ENCODE data around the gene C19orf44.

C19orf44 gene

GRCh38 chr19:16529466-16530144 is 33.4 kb downstream of the C19orf44 start:
- no peak overlapping the region for H2AFZ ChIP-seq (ENCODE audit: low read depth)
- peaks cover 12% of the 10 kb centered on the region; the same call in 1 of the 2 replicates for H3K36me3 ChIP-seq (ENCODE audit: insufficient read depth)
- no peak overlapping the region for H3K4me3 ChIP-seq (IDR thresholded peaks at IDR 0.05; ENCODE audit: insufficient read depth, low read depth, low read length)
- no peaks in the 10 kb centered on the region for H4K20me1 ChIP-seq (ENCODE audit: insufficient read depth)
- no peaks in the 10 kb centered on the region for H3K79me2 ChIP-seq (ENCODE audit: insufficient read depth, low read depth)
- no peak overlapping the region for H3K9ac ChIP-seq
- no peak overlapping the region for H3K4me2 ChIP-seq
- no peak for TF ChIP-seq CTCF (conservative IDR thresholded peaks at IDR 0.05; ENCODE audit: low read depth, low read length)
- no peaks in the 10 kb centered on the region for H3K27me3 ChIP-seq (ENCODE audit: insufficient read depth, low read depth)
- H3K27ac ChIP-seq, result no peak overlapping the region
- no peaks in the 10 kb centered on the region for H3K4me1 ChIP-seq (ENCODE audit: low read depth, poor library complexity, severe bottlenecking)

- Histone ChIP-seq H3K27ac (no peak overlapping the region), H3K27me3 (ENCODE audit: insufficient read depth, low read depth) (no peaks in the 10 kb centered on the region), H3K79me2 (ENCODE audit: insufficient read depth, low read depth) (peaks cover 1% of the 10 kb centered on the region; the same call in 1 of the 2 replicates), H3K9ac (no peak overlapping the region), H4K20me1 (ENCODE audit: insufficient read depth) (no peaks in the 10 kb centered on the region), H3K4me3 (IDR thresholded peaks at IDR 0.05; ENCODE audit: insufficient read depth, low read depth, low read length) (no peak overlapping the region), H2AFZ (ENCODE audit: low read depth) (no peak overlapping the region), H3K4me1 (ENCODE audit: low read depth, poor library complexity, severe bottlenecking) (no peaks in the 10 kb centered on the region), H3K4me2 (no peak overlapping the region), H3K36me3 (ENCODE audit: insufficient read depth) (peaks cover 9% of the 10 kb centered on the region; the same call in 1 of the 2 replicates)
- no peak for TF ChIP-seq CTCF (conservative IDR thresholded peaks at IDR 0.05; ENCODE audit: low read depth, low read length)
These were observed 34.6 kb downstream of the C19orf44 start for GRCh38 chr19:16530540-16531379.

GRCh38 chr19:16531380-16531669 is 35.1 kb downstream of the C19orf44 start:
- no peaks in the 10 kb centered on the region for H3K4me1 ChIP-seq (ENCODE audit: low read depth, poor library complexity, severe bottlenecking)
- 0 out of 2 replicates have a peak, but pooled peaks cover 4% of the 10 kb centered on the region for H4K20me1 ChIP-seq (ENCODE audit: insufficient read depth)
- no peak overlapping the region for H3K9ac ChIP-seq
- no peak overlapping the region for H3K27ac ChIP-seq
- no peak overlapping the region for H2AFZ ChIP-seq (ENCODE audit: low read depth)
- H3K4me2 ChIP-seq, result no peak overlapping the region
- H3K4me3 ChIP-seq (IDR thresholded peaks at IDR 0.05; ENCODE audit: insufficient read depth, low read depth, low read length), result no peak overlapping the region
- H3K36me3 ChIP-seq (ENCODE audit: insufficient read depth), result peaks cover 5% of the 10 kb centered on the region; the same call in 1 of the 2 replicates
- peaks cover 6% of the 10 kb centered on the region; the same call in 1 of the 2 replicates for H3K79me2 ChIP-seq (ENCODE audit: insufficient read depth, low read depth)
- TF ChIP-seq CTCF (conservative IDR thresholded peaks at IDR 0.05; ENCODE audit: low read depth, low read length), result no peak
- H3K27me3 ChIP-seq (ENCODE audit: insufficient read depth, low read depth), result no peaks in the 10 kb centered on the region

GRCh38 chr19:16532440-16533234 is 36.4 kb downstream of the C19orf44 start:
- Histone ChIP-seq H3K27ac (no peak overlapping the region), H3K79me2 (ENCODE audit: insufficient read depth, low read depth) (peaks cover 18% of the 10 kb centered on the region; the same call in 1 of the 2 replicates), H3K36me3 (ENCODE audit: insufficient read depth) (peaks cover 5% of the 10 kb centered on the region; the same call in 1 of the 2 replicates), H2AFZ (ENCODE audit: low read depth) (no peak overlapping the region), H3K27me3 (ENCODE audit: insufficient read depth, low read depth) (no peaks in the 10 kb centered on the region), H3K4me2 (no peak overlapping the region), H3K4me1 (ENCODE audit: low read depth, poor library complexity, severe bottlenecking) (no peaks in the 10 kb centered on the region), H3K4me3 (IDR thresholded peaks at IDR 0.05; ENCODE audit: insufficient read depth, low read depth, low read length) (no peak overlapping the region), H3K9ac (no peak overlapping the region), H4K20me1 (ENCODE audit: insufficient read depth) (0 out of 2 replicates have a peak, but pooled peaks cover 7% of the 10 kb centered on the region)
- no peak for TF ChIP-seq CTCF (conservative IDR thresholded peaks at IDR 0.05; ENCODE audit: low read depth, low read length)

Measured in KMS-11 (cell line).